Measurements from ENCODE around the gene SPIN1. TPM values are rescaled to one million over a fixed set of nuclear protein-coding genes. Genes with fewer than 3 reads are reported as not detected.
"Not testable (repeated sequence)": the region's sequence is repeated elsewhere in the genome, so short reads cannot be mapped to it uniquely, and the experiment has no call there.

Gene SPIN1
- total RNA-seq, 4 donors from 2014 or later, result 23.5 to 56.5 (median 38.4) TPM

DNA sequence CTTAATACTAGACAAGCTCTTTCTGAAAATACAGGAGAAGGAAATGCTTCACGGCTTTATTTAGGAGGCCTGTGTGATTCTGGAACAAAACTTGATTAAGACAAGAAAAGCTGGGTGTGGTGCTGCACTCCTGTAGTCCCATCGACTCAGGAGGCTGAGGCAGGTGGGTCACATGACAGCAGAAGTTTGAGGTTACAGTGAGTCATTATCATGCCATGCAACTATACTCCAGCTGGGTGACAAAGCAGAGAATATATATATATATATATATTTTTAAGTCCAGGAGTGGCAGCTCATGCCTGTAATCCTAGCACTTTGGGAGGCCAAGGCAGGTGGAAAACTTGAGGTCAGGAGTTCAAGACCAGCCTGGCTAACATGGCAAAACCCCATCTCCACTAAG, 33.1 kb upstream of the SPIN1 start:
- Histone ChIP-seq H3K27ac (peak overlapping the region in 1 of 4 donors; percentile 65), H3K9me3 (peaks cover 0 to 13% (median 0%) of the 10 kb centered on the region in 3 donors), H3K4me3 (no peak overlapping the region), H3K4me1 (no peaks in the 10 kb centered on the region), H3K36me3 (no peaks in the 10 kb centered on the region), H3K27me3 (no peaks in the 10 kb centered on the region)
- DNase-seq, result no peak
- intact Hi-C loops (cut with DNase I), result no loop called here
- TF ChIP-seq, protein P1, sequence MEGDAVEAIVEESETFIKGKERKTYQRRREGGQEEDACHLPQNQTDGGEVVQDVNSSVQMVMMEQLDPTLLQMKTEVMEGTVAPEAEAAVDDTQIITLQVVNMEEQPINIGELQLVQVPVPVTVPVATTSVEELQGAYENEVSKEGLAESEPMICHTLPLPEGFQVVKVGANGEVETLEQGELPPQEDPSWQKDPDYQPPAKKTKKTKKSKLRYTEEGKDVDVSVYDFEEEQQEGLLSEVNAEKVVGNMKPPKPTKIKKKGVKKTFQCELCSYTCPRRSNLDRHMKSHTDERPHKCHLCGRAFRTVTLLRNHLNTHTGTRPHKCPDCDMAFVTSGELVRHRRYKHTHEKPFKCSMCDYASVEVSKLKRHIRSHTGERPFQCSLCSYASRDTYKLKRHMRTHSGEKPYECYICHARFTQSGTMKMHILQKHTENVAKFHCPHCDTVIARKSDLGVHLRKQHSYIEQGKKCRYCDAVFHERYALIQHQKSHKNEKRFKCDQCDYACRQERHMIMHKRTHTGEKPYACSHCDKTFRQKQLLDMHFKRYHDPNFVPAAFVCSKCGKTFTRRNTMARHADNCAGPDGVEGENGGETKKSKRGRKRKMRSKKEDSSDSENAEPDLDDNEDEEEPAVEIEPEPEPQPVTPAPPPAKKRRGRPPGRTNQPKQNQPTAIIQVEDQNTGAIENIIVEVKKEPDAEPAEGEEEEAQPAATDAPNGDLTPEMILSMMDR (IDR thresholded peaks at IDR 0.05), result no peak
- TF ChIP-seq POLR2A (IDR thresholded peaks at IDR 0.05), result no peak
- 48 to 63% methylated on average over 2 of the region's 2 CpGs for WGBS, 2 donors

DNA sequence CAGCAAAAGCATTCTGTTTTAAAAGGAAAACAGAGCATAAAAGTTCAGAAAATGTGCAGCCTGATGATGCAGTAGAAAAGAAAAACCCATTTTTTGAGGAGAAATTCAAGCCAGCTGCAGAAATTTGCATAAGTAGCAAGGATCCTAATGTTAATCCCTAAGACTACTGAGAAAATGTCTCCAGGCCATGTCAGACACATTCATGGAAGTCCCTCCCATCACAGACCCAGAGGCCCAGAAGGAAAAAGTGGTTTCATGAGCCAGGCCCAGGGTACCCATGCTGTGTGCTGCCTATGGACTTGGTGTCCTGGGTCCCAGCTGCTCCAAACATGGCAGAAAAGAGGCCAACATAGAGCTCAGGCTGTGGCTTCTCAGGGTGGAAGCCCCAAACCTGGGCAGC, 31.0 kb upstream of the SPIN1 start:
- peaks cover 0 to 13% (median 0%) of the 10 kb centered on the region in 3 donors for H3K9me3 ChIP-seq
- DNase-seq; H3K36me3 ChIP-seq; H3K27ac ChIP-seq; H3K27me3 ChIP-seq; H3K4me3 ChIP-seq; H3K4me1 ChIP-seq; intact Hi-C loops (cut with DNase I): not testable (repeated sequence)

DNA sequence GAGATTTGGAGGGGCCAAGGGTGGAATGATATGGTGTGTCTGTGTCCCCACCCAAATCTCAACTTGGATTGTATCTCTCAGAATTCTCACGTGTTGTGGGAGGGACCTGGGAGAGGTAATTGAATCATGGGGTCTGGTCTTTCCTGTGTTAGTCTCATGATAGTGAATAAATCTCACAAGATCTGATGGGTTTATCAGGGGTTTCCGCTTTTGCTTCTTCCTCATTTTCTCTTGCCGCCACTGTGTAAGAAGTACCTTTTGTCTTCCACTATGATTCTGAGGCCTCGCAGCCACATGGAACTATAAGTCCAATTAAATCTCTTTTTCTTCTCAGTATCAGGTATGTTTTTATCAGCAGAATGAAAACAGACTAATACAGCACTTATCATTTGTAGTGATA, 29.5 kb upstream of the SPIN1 start:
- intact Hi-C loops (cut with DNase I), result no loop called here
- Histone ChIP-seq H3K36me3 (no peaks in the 10 kb centered on the region), H3K4me3 (no peak overlapping the region), H3K4me1 (no peaks in the 10 kb centered on the region), H3K27me3 (peaks cover 0 to 9% (median 0%) of the 10 kb centered on the region in 4 donors), H3K27ac (no peak overlapping the region), H3K9me3 (peaks cover 0 to 13% (median 0%) of the 10 kb centered on the region in 3 donors)
- DNase-seq, result no peak
- TF ChIP-seq, protein P1 (IDR thresholded peaks at IDR 0.05), result no peak
- no peak for TF ChIP-seq POLR2A (IDR thresholded peaks at IDR 0.05)
- WGBS, 2 donors, result 72 to 89% methylated on average over 4 of the region's 4 CpGs

DNA sequence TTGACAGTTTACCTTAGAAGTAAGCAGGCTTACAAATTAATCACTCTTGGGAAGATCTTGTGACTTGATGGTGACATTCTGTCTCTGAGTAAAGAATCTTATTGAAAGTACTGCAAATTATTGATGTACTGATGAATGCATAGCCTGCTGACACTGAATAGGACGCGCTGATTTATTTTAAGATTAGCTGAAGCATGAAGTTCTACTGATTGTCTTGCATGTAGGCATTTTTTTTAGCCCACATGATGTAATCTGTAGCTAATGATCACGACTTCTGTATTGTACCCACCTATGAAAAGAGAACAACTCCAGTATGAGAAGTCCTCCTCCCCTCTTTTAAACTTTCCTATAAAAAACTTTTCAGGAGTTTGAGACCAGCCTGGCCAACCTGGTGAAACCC, 28.3 kb upstream of the SPIN1 start:
- intact Hi-C loops (cut with DNase I), result no loop called here
- TF ChIP-seq POLR2A (IDR thresholded peaks at IDR 0.05), result no peak
- TF ChIP-seq, protein P1 (IDR thresholded peaks at IDR 0.05), result no peak
- WGBS, 2 donors, result 74 to 78% methylated on average over 3 of the region's 3 CpGs
- Histone ChIP-seq H3K4me3 (no peak overlapping the region), H3K4me1 (no peaks in the 10 kb centered on the region), H3K27ac (no peak overlapping the region), H3K9me3 (peaks cover 0 to under 1% (median 0%) of the 10 kb centered on the region in 3 donors), H3K27me3 (peaks cover 0 to 14% (median 0%) of the 10 kb centered on the region in 4 donors), H3K36me3 (no peaks in the 10 kb centered on the region)
- DNase-seq, result no peak

DNA sequence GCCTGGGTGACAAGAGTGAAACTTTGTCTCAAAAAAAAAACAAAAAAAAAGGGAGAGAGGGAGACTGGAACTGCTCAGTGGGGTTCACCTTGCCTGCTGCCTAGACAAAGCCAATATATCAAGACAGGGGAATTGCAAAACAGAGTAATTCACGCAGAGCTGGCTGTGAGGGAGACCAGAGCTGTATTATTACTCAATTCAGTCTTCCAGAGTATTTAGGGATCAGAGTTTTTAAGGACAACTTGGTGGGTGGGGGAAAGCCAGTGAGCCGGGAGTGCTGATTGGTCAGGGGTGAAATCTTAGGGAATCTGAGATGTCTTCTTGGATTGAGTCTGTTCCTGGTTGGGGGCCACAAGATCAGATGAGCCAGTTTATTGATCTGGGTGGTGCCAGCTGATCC, 25.6 kb upstream of the SPIN1 start:
- no peak for DNase-seq
- TF ChIP-seq, protein P1 (IDR thresholded peaks at IDR 0.05), result no peak
- Histone ChIP-seq H3K27ac (no peak overlapping the region), H3K4me1 (no peaks in the 10 kb centered on the region), H3K27me3 (peaks cover 0 to 18% (median 0%) of the 10 kb centered on the region in 4 donors), H3K36me3 (no peaks in the 10 kb centered on the region), H3K9me3 (peaks cover 0 to under 1% (median 0%) of the 10 kb centered on the region in 3 donors), H3K4me3 (no peak overlapping the region)
- WGBS, 2 donors, result 65 to 88% methylated on average over 2 of the region's 2 CpGs
- intact Hi-C loops (cut with DNase I), result no loop called here

DNA sequence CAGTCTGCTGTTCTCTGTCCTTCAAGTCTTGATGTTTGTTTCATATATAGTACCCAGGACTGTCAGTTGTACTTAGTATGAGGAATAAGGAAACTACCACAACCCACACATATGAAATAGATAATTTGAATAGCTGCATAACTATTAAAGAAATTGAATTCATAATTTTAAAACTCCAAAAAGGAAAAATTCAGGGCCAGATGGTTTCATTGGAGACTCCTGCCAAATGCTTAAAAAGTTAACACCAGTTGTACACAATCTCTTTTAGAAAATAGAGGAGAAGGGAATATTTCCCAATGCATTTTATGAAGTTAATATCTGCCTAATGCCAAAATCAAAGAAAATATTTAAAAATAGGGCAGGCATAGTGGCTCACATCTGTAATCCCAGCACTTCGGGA, 24.6 kb upstream of the SPIN1 start:
- 67 to 73% methylated on average over 1 of the region's 1 CpG for WGBS, 2 donors
- DNase-seq, result no peak
- Histone ChIP-seq H3K4me1 (no peaks in the 10 kb centered on the region), H3K27ac (no peak overlapping the region), H3K36me3 (no peaks in the 10 kb centered on the region), H3K9me3 (peaks cover 0 to 10% (median 8%) of the 10 kb centered on the region in 3 donors), H3K4me3 (no peak overlapping the region), H3K27me3 (peaks cover 0 to 18% (median 0%) of the 10 kb centered on the region in 4 donors)
- no peak for TF ChIP-seq POLR2A (IDR thresholded peaks at IDR 0.05)
- TF ChIP-seq, protein P1 (IDR thresholded peaks at IDR 0.05), result no peak
- intact Hi-C loops (cut with DNase I), result no loop called here
